Measurements from ENCODE around the gene GEMIN4. TPM values are rescaled to one million over a fixed set of nuclear protein-coding genes. Genes with fewer than 3 reads are reported as not detected.

The GEMIN4 gene
- total and polyA plus RNA-seq, 2 of the 8 experiments (the other 6 are each of a cell fraction or from before 2014, with no cell fraction given) = 32.1 to 51.9 TPM

GRCh38 chr17:726271-726919, 25.7 kb downstream of the GEMIN4 start (continued):
- TF ChIP-seq CHD7 (IDR thresholded peaks at IDR 0.05; ENCODE audit: insufficient replicate concordance, low read length) (no peak), HDAC6 (IDR thresholded peaks at IDR 0.05; ENCODE audit: low read depth, low read length) (no peak), SP2 (IDR thresholded peaks at IDR 0.05; ENCODE audit: low read length) (no peak), RAD21 (IDR thresholded peaks at IDR 0.05 in 1 of 2, conservative IDR thresholded peaks at IDR 0.05 in 1 of 2; ENCODE audit: low read depth in 2 of 2, low read length in 2 of 2) (no peak), YY1 (IDR thresholded peaks at IDR 0.05; ENCODE audit: low read depth, low read length) (peak; percentile 75; the same call in 1 of the 2 replicates), FOSL1 (IDR thresholded peaks at IDR 0.05; ENCODE audit: insufficient read depth, low read depth, low read length) (no peak), MAX (IDR thresholded peaks at IDR 0.05) (0 out of 2 replicates have a peak, but pooled peaks have one; percentile 41), ASH2L (IDR thresholded peaks at IDR 0.05; ENCODE audit: low read length) (no peak), NANOG (IDR thresholded peaks at IDR 0.05; ENCODE audit: insufficient read depth, low read depth, low read length, poor library complexity, severe bottlenecking) (no peak)
